Skeletal muscle satellite cell (primary cell): ENCODE measurements around the gene PRDM11.

Source experiments
- H3K27me3 ChIP-seq: 2 replicates; pipeline ENCODE4 v1.7.0; 2013; ENCODE audit warnings: low read length; ENCODE audit not compliant: control insufficient read depth, insufficient read depth
- H3K36me3 ChIP-seq: 2 replicates; pipeline ENCODE4 v1.7.0; 2013; ENCODE audit warnings: mild to moderate bottlenecking, control low read depth, low read length; ENCODE audit not compliant: insufficient read depth
- H3K4me1 ChIP-seq: 2 replicates; pipeline ENCODE4 v1.7.0; 2013; ENCODE audit warnings: low read length; ENCODE audit not compliant: control insufficient read depth, insufficient read depth
- H3K4me2 ChIP-seq: 2 replicates; pipeline ENCODE4 v1.7.0; 2013; ENCODE audit warnings: mild to moderate bottlenecking, low read length
- H3K4me3 ChIP-seq: 2 replicates; pipeline ENCODE4 v1.7.0; 2013; ENCODE audit warnings: low read length
- H3K9ac ChIP-seq: 2 replicates; pipeline ENCODE4 v1.7.0; 2013; ENCODE audit warnings: mild to moderate bottlenecking, low read depth, low read length, moderate library complexity
- H3K9me3 ChIP-seq: replicated peaks from 2 replicates; pipeline ENCODE4 v1.7.0; 2013; ENCODE audit warnings: mild to moderate bottlenecking, control low read depth, low read length

PRDM11 gene

GRCh38 chr11:45170484-45170883, 24.0 kb downstream of the PRDM11 start:
- Histone ChIP-seq H3K4me2 (no peak overlapping the region), H3K27me3 (peaks cover 10% of the 10 kb centered on the region), H3K36me3 (no peaks in the 10 kb centered on the region), H3K4me3 (no peak overlapping the region), H3K9me3 (no peaks in the 10 kb centered on the region), H3K4me1 (no peaks in the 10 kb centered on the region), H3K9ac (no peak overlapping the region)

- Histone ChIP-seq H3K36me3 (no peaks in the 10 kb centered on the region), H3K4me2 (no peak overlapping the region), H3K4me1 (no peaks in the 10 kb centered on the region), H3K4me3 (no peak overlapping the region), H3K9ac (no peak overlapping the region), H3K9me3 (no peaks in the 10 kb centered on the region), H3K27me3 (peaks cover 10% of the 10 kb centered on the region)
These were observed 25.1 kb downstream of the PRDM11 start for GRCh38 chr11:45171550-45171949.

GRCh38 chr11:45173064-45173463, 26.6 kb downstream of the PRDM11 start:
- H3K27me3 ChIP-seq: peaks cover 6% of the 10 kb centered on the region
- no peak overlapping the region for H3K9ac ChIP-seq
- H3K4me2 ChIP-seq: no peak overlapping the region
- H3K9me3 ChIP-seq: no peaks in the 10 kb centered on the region
- H3K4me3 ChIP-seq: no peak overlapping the region
- no peaks in the 10 kb centered on the region for H3K36me3 ChIP-seq
- no peaks in the 10 kb centered on the region for H3K4me1 ChIP-seq

- H3K36me3 ChIP-seq: no peaks in the 10 kb centered on the region
- no peak overlapping the region for H3K4me3 ChIP-seq
- H3K9ac ChIP-seq: no peak overlapping the region
- no peaks in the 10 kb centered on the region for H3K9me3 ChIP-seq
- H3K4me1 ChIP-seq: no peaks in the 10 kb centered on the region
- H3K27me3 ChIP-seq: peaks cover 6% of the 10 kb centered on the region
- no peak overlapping the region for H3K4me2 ChIP-seq
These were observed 27.9 kb downstream of the PRDM11 start for GRCh38 chr11:45174168-45174835.

DNA sequence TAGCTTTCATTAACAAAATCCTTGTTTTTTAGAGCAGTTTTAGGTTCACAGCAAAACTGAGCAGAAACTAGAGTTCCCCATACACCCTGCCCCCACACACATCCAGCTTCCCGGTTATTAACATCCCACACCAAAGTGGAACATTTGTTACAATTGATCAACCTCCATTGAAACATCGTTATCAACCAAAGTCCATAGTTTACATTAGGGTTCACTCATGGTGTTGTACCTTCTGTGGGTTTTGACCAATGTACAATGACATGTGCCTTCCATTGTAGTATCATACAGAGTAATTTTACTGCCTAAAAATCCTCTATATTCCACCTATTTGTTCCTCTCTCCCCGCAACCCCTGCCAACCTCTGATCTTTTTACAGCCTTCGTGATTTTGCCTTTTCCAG, 28.5 kb downstream of the PRDM11 start:
- H3K4me2 ChIP-seq: no peak overlapping the region
- H3K4me1 ChIP-seq: peaks cover 5% of the 10 kb centered on the region
- H3K27me3 ChIP-seq: peaks cover 6% of the 10 kb centered on the region
- no peaks in the 10 kb centered on the region for H3K36me3 ChIP-seq
- H3K9ac ChIP-seq: no peak overlapping the region
- no peak overlapping the region for H3K4me3 ChIP-seq
- no peaks in the 10 kb centered on the region for H3K9me3 ChIP-seq

GRCh38 chr11:45176996-45177395, 30.6 kb downstream of the PRDM11 start:
- Histone ChIP-seq H3K9ac (no peak overlapping the region), H3K27me3 (peaks cover under 1% of the 10 kb centered on the region), H3K36me3 (no peaks in the 10 kb centered on the region), H3K4me1 (peaks cover 12% of the 10 kb centered on the region), H3K4me2 (no peak overlapping the region), H3K4me3 (no peak overlapping the region), H3K9me3 (no peaks in the 10 kb centered on the region)

GRCh38 chr11:45178223-45178622, 31.8 kb downstream of the PRDM11 start:
- no peaks in the 10 kb centered on the region for H3K36me3 ChIP-seq
- H3K9me3 ChIP-seq: no peaks in the 10 kb centered on the region
- no peak overlapping the region for H3K9ac ChIP-seq
- no peak overlapping the region for H3K4me3 ChIP-seq
- no peak overlapping the region for H3K4me2 ChIP-seq
- no peaks in the 10 kb centered on the region for H3K27me3 ChIP-seq
- peaks cover 12% of the 10 kb centered on the region for H3K4me1 ChIP-seq

DNA sequence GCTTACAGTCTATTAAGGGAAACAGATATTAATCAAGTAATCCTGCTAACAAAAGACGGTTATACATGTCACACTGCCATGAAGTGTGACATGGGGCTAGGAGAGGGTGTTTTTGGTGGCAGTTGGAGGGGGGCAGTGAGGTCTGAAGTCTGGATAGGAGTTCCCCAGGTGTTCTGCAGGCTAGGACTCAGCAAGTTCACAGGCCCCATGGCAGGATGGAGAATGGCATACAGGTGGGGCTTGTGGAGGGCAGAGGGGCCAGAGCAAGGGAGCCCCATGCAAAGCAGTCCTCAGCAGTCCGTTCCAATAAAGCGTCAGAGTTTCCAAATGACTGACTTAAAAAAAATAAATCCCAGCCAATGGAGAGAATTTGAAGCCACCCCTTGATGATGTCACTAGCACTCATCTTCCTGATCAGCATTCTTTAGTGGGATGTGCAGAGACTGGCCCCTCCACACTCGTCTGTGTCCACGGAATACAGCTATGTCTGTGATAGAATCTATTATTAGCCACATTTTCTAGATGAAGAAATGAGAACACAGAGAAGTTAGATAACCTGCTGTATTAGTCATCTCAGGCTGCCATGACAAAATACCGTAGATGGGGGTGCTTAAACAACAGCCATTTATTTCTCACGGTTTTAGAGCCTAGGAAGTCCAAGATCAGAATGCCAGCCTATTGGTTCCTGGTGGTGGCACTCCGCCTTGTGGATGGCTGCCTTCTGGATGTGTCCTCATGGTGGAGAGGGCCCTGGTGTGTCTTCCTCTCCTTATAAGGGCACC, 32.6 kb downstream of the PRDM11 start:
- peaks cover 12% of the 10 kb centered on the region for H3K4me1 ChIP-seq
- no peak overlapping the region for H3K4me3 ChIP-seq
- H3K4me2 ChIP-seq: no peak overlapping the region
- H3K36me3 ChIP-seq: no peaks in the 10 kb centered on the region
- H3K9ac ChIP-seq: no peak overlapping the region
- no peaks in the 10 kb centered on the region for H3K27me3 ChIP-seq
- H3K9me3 ChIP-seq: no peaks in the 10 kb centered on the region

DNA sequence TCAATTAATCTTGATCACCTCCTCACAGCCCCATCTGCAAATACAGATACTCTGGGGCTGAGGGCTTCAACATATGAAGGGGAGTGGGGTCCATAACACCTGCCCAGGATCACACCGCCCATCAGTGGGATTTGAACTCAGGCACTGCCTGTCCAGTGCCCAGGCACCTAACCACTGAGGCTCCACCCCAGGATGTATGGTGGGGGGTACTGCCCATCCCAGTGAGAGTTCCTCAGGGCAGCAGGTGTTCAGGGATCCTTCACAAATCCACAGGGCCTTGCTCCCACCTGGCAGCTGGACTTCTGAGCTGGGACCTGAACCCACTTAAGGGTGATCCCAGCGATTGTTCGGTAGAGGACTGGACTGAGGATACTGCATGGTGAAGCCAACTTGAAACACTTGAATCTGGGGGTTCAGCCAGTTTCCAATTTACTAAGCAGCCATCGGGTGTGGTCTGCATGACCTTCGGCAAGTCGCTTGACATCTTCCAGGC, 33.3 kb downstream of the PRDM11 start:
- no peaks in the 10 kb centered on the region for H3K36me3 ChIP-seq
- no peaks in the 10 kb centered on the region for H3K27me3 ChIP-seq
- H3K9ac ChIP-seq: peak overlapping the region; percentile 54
- peaks cover 12% of the 10 kb centered on the region for H3K4me1 ChIP-seq
- peak overlapping the region; percentile 84 for H3K4me2 ChIP-seq
- H3K4me3 ChIP-seq: peak overlapping the region; percentile 64
- no peaks in the 10 kb centered on the region for H3K9me3 ChIP-seq

DNA sequence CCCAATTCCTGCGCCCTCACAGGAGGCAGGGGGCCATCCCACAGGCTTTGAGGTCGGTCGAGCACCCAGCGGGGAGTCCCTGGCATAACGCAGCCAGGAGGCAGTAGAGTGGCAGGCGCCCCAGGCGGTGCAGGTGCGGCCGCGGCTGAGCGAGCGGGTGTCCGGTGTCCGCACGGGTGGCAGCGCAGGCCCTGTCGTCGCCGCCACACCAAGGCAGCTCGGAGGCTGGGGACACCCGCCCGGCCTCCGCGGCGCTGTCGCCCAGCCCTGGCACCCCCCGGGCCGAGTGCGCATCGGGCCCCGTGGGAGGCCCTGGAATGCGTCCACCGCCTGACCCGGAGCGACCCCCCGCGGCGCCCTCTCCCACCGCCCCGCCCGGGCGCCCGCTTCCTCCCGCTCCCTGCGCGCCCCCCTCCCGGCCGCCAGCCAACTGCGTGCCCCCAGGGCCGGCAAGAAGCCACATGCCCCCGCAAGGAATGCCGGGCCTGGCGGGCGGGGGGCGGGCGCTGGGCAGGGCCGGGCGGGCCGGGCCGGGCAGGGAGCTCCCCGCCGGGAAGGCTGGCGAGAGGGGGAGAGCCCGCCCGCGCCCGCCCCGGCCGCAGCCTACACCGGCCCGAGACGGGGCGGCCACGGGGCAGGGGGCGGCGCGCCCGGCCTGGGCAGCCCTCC, 33.9 kb downstream of the PRDM11 start:
- peaks cover 12% of the 10 kb centered on the region for H3K4me1 ChIP-seq
- H3K4me3 ChIP-seq: peak overlapping the region; percentile 64
- H3K4me2 ChIP-seq: peak overlapping the region; percentile 84
- H3K9me3 ChIP-seq: no peaks in the 10 kb centered on the region
- H3K9ac ChIP-seq: peak overlapping the region; percentile 76
- no peaks in the 10 kb centered on the region for H3K27me3 ChIP-seq
- no peaks in the 10 kb centered on the region for H3K36me3 ChIP-seq

GRCh38 chr11:45180848-45181192, 34.4 kb downstream of the PRDM11 start:
- Histone ChIP-seq H3K27me3 (no peaks in the 10 kb centered on the region), H3K4me1 (peaks cover 12% of the 10 kb centered on the region), H3K36me3 (no peaks in the 10 kb centered on the region), H3K9ac (peak overlapping the region; percentile 76), H3K4me2 (peak overlapping the region; percentile 83), H3K9me3 (no peaks in the 10 kb centered on the region), H3K4me3 (peak overlapping the region; percentile 64)
